Suprapubic skin (tissue), 4 donors: Measurements from ENCODE around the gene RERE. TPM values are rescaled to one million over a fixed set of nuclear protein-coding genes. Genes with fewer than 3 reads are reported as not detected.

Source experiments
- DNase-seq, 2 donors: peaks; one replicate each; pipeline ENCODE4 v3.0.0-alpha.2; 2019; ENCODE audit warnings: low spot score in 2 of 2
- H3K27ac ChIP-seq: fragments of 200-600 bp; sonication (generic); one replicate; pipeline ENCODE4 v1.5.1; 2019
- H3K27me3 ChIP-seq: fragments of 200-600 bp; sonication (generic); one replicate; pipeline ENCODE4 v1.5.1; 2019
- H3K36me3 ChIP-seq: fragments of 200-600 bp; sonication (generic); one replicate; pipeline ENCODE4 v1.5.1; 2019
- H3K4me1 ChIP-seq: fragments of 200-600 bp; sonication (generic); one replicate; pipeline ENCODE4 v1.5.1; 2019
- H3K4me3 ChIP-seq: fragments of 200-600 bp; sonication (generic); one replicate; pipeline ENCODE4 v1.5.1; 2019; ENCODE audit warnings: mild to moderate bottlenecking
- H3K9me3 ChIP-seq: fragments of 200-600 bp; sonication (generic); one replicate; pipeline ENCODE4 v1.5.1; 2019
- CTCF ChIP-seq, 2 donors: fragments of 200-600 bp in 1 of 2; fragments of 450-650 bp in 1 of 2; sonication (generic) in 1 of 2; IDR thresholded peaks; one replicate each; pipeline ENCODE4 v1.5.1; 2016 to 2019; ENCODE audit warnings: antibody characterized with exemption in 2 of 2, mild to moderate bottlenecking in 1 of 2, moderate library complexity in 1 of 2
- EP300 ChIP-seq: sonication (generic); formaldehyde crosslinking; IDR thresholded peaks from one replicate; pipeline ENCODE4 v1.6.1; 2017; ENCODE audit warnings: antibody characterized with exemption
- POLR2A ChIP-seq, 2 donors: fragments of 450-650 bp; IDR thresholded peaks; one replicate each; pipeline ENCODE4 v1.6.1; 2017; ENCODE audit warnings: antibody characterized with exemption in 2 of 2, mild to moderate bottlenecking in 2 of 2, moderate library complexity in 2 of 2
- POLR2AphosphoS5 ChIP-seq, 3 donors: sonication (generic); formaldehyde crosslinking; IDR thresholded peaks; one replicate each; pipeline ENCODE4 v1.6.1; 2017; ENCODE audit warnings: antibody characterized with exemption in 3 of 3
- WGBS: methylation state at CpG from one replicate; pipeline ENCODE4 v1.1.5; 2018; 5-methylcytosine and 5-hydroxymethylcytosine counted together
- total RNA-seq, 4 donors: library from RNA; depleted of rRNA; stranded (reverse); fragments of >200 nt; gene quantifications; one replicate each; pipeline ENCODE4 v1.1.0, GENCODE V29; 2016

RERE gene
- total RNA-seq, 4 donors from 2014 or later = 43.4 to 113 (median 83.3) TPM

- no peaks in the 10 kb centered on the region for H3K27me3 ChIP-seq
- H3K4me1 ChIP-seq = peaks cover 8% of the 10 kb centered on the region
- TF ChIP-seq POLR2A (IDR thresholded peaks at IDR 0.05) (no peak), EP300 (no peak), CTCF (IDR thresholded peaks at IDR 0.05) (no peak), POLR2AphosphoS5 (IDR thresholded peaks at IDR 0.05) (no peak)
- no peak for DNase-seq
- H3K27ac ChIP-seq = no peak overlapping the region
- H3K36me3 ChIP-seq = no peaks in the 10 kb centered on the region
- 96% methylated on average over 6 of the region's 8 CpGs for WGBS
- H3K4me3 ChIP-seq = no peak overlapping the region
- no peaks in the 10 kb centered on the region for H3K9me3 ChIP-seq
These were observed 386.4 kb downstream of the RERE start for GRCh38 chr1:8431019-8431418.

- Histone ChIP-seq H3K27ac (no peak overlapping the region), H3K27me3 (no peaks in the 10 kb centered on the region), H3K36me3 (no peaks in the 10 kb centered on the region), H3K9me3 (no peaks in the 10 kb centered on the region), H3K4me1 (peaks cover 10% of the 10 kb centered on the region), H3K4me3 (no peak overlapping the region)
- 71% methylated on average over 2 of the region's 2 CpGs for WGBS
- no peak for DNase-seq
- TF ChIP-seq POLR2A (IDR thresholded peaks at IDR 0.05) (no peak), EP300 (no peak), CTCF (IDR thresholded peaks at IDR 0.05) (no peak), POLR2AphosphoS5 (IDR thresholded peaks at IDR 0.05) (no peak)
These were observed 387.0 kb downstream of the RERE start for GRCh38 chr1:8430476-8430875.

DNA sequence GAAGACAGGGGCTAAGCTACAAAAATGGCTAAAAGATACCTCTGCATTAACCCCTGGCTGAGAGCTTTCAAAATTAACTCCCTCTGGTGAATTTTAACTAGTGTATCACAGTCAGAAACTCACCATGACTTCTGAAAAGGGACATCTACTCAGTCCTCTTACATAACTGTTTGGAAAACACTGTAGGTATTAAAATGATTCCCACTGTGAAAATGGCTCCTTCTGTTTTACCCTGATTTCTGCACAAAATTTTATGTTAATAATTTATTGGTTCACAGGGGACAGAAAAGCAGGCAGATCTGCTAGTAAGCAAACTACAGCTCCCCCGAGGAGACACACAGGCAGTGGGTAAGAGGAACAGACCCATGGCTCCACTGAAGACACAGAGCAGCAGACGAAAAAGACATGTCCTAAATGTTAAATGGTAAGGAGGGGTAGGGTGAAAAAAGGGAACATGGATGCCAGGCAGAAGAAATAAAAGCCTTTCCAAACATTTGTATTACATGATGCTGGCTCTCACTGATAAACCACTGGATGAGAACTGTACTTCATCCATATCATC lies 387.8 kb downstream of the RERE start:
- Histone ChIP-seq H3K4me3 (no peak overlapping the region), H3K27me3 (no peaks in the 10 kb centered on the region), H3K27ac (no peak overlapping the region), H3K9me3 (no peaks in the 10 kb centered on the region), H3K36me3 (no peaks in the 10 kb centered on the region), H3K4me1 (peaks cover 19% of the 10 kb centered on the region)
- no peak for TF ChIP-seq CTCF (IDR thresholded peaks at IDR 0.05)
- TF ChIP-seq POLR2A (IDR thresholded peaks at IDR 0.05) = no peak
- no peak for TF ChIP-seq EP300
- no peak for TF ChIP-seq POLR2AphosphoS5 (IDR thresholded peaks at IDR 0.05)
- 84% methylated on average over 2 of the region's 2 CpGs for WGBS
- DNase-seq = no peak

DNA sequence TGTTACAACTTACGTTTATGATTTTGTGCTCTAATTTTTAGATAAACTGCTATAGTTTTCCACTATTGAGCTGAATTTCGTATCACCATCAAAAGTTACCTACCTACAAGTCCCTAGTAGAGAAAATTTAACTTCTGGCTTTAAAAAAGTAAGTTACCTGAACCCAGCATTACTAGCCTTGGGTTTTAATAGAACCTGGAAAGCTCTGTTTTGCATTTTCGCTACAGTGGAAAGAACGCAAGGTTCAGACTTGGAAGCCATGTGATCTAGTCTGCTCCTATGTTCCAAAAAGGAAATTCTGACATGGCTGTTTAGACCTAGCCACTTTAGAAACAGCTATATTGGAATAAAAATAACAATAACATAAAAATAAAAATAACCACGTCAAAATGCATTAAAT lies 389.0 kb downstream of the RERE start:
- Histone ChIP-seq H3K36me3 (no peaks in the 10 kb centered on the region), H3K4me3 (no peak overlapping the region), H3K27ac (peak overlapping the region; percentile 12), H3K4me1 (peaks cover 24% of the 10 kb centered on the region), H3K27me3 (no peaks in the 10 kb centered on the region), H3K9me3 (no peaks in the 10 kb centered on the region)
- DNase-seq = no peak
- TF ChIP-seq POLR2A (IDR thresholded peaks at IDR 0.05) (no peak), EP300 (no peak), POLR2AphosphoS5 (IDR thresholded peaks at IDR 0.05) (no peak), CTCF (IDR thresholded peaks at IDR 0.05) (no peak)
- 79% methylated on average over 5 of the region's 5 CpGs for WGBS

DNA sequence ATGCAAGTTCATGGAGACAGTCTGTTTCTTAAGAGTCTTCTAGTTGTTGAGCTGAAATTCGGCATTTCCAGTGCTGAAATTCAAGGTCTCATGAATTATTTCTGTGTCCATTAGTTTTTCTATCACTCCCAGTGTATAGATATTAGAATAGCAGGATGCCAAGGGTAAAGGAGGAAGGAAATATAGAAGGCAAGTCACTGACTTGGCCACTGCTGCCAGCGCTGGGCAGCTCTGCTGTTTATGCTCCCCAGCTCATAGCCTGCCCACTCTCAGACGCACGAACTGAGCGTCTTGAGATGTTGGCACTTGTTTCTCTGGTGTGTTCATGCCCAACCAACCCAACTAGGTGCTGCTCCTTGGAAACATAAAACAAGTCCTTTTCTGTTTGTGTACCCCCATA lies 389.5 kb downstream of the RERE start:
- Histone ChIP-seq H3K36me3 (no peaks in the 10 kb centered on the region), H3K9me3 (no peaks in the 10 kb centered on the region), H3K27ac (peak overlapping the region; percentile 12), H3K4me1 (peaks cover 24% of the 10 kb centered on the region), H3K4me3 (no peak overlapping the region), H3K27me3 (no peaks in the 10 kb centered on the region)
- DNase-seq = no peak
- TF ChIP-seq EP300 (no peak), CTCF (IDR thresholded peaks at IDR 0.05) (no peak), POLR2A (IDR thresholded peaks at IDR 0.05) (no peak), POLR2AphosphoS5 (IDR thresholded peaks at IDR 0.05) (no peak)
- 70% methylated on average over 5 of the region's 5 CpGs for WGBS
